Measurements from ENCODE around the gene CRELD2.

DNA sequence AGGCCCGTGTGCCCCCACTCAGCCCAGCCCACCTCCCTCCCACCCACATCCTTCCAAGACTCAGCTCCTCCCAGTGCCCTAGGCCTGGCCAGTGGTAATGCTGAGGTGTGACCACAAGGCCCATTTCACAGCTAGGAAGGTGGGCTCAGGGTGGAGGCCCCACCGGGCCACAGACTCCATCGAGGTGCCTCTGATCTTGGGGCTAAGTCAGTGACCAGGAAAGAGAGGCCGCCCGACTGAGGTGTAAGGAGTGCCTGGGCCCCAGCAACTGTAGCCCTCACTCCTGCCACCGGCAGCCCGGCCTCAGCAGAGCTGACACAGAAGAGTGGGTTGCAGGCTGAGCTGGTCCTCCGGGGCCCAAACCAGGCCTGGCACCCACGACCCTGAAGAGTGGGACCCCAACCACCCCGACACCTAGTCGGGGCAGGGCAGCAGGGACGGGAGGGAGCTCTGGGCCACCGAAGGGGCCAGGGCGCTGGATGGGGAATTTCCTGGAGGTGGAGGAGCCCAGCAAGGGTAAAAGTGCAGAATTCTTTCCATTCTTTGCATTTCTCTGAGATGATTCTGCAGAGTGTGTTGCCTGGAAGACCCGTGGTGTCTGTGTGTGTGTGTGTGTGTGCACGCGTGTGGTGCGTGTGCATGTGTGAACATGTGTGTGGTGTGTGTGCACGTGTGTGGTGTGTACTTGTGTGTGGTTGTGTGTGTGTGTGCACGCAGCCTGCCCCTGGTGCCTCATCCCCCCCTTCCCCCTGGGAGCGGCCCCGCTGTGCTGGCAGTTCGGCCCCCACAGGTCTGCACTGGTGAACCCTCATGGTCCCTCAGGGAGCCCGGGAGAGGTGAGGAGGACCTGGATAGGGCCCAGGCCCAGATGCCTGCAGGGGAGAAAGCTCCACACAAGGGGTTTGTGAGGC, 33.8 kb downstream of the CRELD2 start:
- TF ChIP-seq CHD4 (IDR thresholded peaks at IDR 0.05; ENCODE audit: borderline replicate concordance): no peak
- TF ChIP-seq, protein P1, sequence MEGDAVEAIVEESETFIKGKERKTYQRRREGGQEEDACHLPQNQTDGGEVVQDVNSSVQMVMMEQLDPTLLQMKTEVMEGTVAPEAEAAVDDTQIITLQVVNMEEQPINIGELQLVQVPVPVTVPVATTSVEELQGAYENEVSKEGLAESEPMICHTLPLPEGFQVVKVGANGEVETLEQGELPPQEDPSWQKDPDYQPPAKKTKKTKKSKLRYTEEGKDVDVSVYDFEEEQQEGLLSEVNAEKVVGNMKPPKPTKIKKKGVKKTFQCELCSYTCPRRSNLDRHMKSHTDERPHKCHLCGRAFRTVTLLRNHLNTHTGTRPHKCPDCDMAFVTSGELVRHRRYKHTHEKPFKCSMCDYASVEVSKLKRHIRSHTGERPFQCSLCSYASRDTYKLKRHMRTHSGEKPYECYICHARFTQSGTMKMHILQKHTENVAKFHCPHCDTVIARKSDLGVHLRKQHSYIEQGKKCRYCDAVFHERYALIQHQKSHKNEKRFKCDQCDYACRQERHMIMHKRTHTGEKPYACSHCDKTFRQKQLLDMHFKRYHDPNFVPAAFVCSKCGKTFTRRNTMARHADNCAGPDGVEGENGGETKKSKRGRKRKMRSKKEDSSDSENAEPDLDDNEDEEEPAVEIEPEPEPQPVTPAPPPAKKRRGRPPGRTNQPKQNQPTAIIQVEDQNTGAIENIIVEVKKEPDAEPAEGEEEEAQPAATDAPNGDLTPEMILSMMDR (IDR thresholded peaks at IDR 0.05): no peak
- no peak for TF ChIP-seq POLR2A (IDR thresholded peaks at IDR 0.05; ENCODE audit: low read length)
- TF ChIP-seq ESRRA (IDR thresholded peaks at IDR 0.05; ENCODE audit: borderline replicate concordance, low read length): no peak
- TF ChIP-seq ZNF302 (CRISPR knock-in tag; IDR thresholded peaks at IDR 0.05): no peak
- TF ChIP-seq, protein P2, sequence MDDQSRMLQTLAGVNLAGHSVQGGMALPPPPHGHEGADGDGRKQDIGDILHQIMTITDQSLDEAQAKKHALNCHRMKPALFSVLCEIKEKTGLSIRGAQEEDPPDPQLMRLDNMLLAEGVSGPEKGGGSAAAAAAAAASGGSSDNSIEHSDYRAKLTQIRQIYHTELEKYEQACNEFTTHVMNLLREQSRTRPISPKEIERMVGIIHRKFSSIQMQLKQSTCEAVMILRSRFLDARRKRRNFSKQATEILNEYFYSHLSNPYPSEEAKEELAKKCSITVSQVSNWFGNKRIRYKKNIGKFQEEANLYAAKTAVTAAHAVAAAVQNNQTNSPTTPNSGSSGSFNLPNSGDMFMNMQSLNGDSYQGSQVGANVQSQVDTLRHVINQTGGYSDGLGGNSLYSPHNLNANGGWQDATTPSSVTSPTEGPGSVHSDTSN (IDR thresholded peaks at IDR 0.05): no peak
- no peak for TF ChIP-seq EP300 (IDR thresholded peaks at IDR 0.05)
- no peak for TF ChIP-seq KDM1A (IDR thresholded peaks at IDR 0.05; ENCODE audit: low read depth)
- TF ChIP-seq, protein P3, sequence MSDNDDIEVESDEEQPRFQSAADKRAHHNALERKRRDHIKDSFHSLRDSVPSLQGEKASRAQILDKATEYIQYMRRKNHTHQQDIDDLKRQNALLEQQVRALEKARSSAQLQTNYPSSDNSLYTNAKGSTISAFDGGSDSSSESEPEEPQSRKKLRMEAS (IDR thresholded peaks at IDR 0.05): peak; percentile 24; the same call in 1 of the 2 replicates

Measured in A549 (cell line).